Endodermal cell (in vitro differentiated cells): ENCODE results near the gene ACMSD. TPM values are rescaled to one million over a fixed set of nuclear protein-coding genes. Genes with fewer than 3 reads are reported as not detected.

Experiments
- DNase-seq: peaks from one replicate; pipeline ENCODE4 v3.0.0-alpha.2; 2017
- H3K27ac ChIP-seq: 2 replicates; pipeline ENCODE4 v1.5.1; 2013; ENCODE audit warnings: mild to moderate bottlenecking, low read depth, low read length, moderate library complexity
- H3K27me3 ChIP-seq: 2 replicates; pipeline ENCODE4 v1.6.1; 2013; ENCODE audit warnings: mild to moderate bottlenecking, low read length, moderate library complexity; ENCODE audit not compliant: insufficient read depth, control insufficient read depth, poor library complexity, severe bottlenecking
- H3K36me3 ChIP-seq: 2 replicates; pipeline ENCODE4 v1.7.0; 2013; ENCODE audit warnings: mild to moderate bottlenecking, low read length, moderate library complexity; ENCODE audit not compliant: control insufficient read depth, insufficient read depth
- H3K4me1 ChIP-seq: one replicate; pipeline ENCODE4 v1.7.0; 2013; ENCODE audit warnings: low read length; ENCODE audit not compliant: control insufficient read depth, insufficient read depth
- H3K4me3 ChIP-seq: 2 replicates; pipeline ENCODE4 v1.5.1; 2013; ENCODE audit warnings: mild to moderate bottlenecking, low read length, moderate library complexity
- H3K9ac ChIP-seq: 2 replicates; pipeline ENCODE4 v1.6.1; 2013; ENCODE audit warnings: mild to moderate bottlenecking, low read length, moderate library complexity; ENCODE audit not compliant: poor library complexity, severe bottlenecking; ENCODE audit errors: extremely low read depth
- H3K9me3 ChIP-seq: 2 replicates; pipeline ENCODE4 v1.6.1; 2013; ENCODE audit warnings: mild to moderate bottlenecking, low read length, moderate library complexity; ENCODE audit not compliant: control insufficient read depth
- H3K27ac Mint-ChIP-seq: 2 replicates; pipeline ENCODE4 v1.8.0; 2020; ENCODE audit warnings: mixed read lengths
- H3K27me3 Mint-ChIP-seq: 2 replicates; pipeline ENCODE4 v1.8.0; 2021; ENCODE audit warnings: mild to moderate bottlenecking, mixed read lengths; ENCODE audit not compliant: insufficient read depth
- H3K36me3 Mint-ChIP-seq: 2 replicates; pipeline ENCODE4 v1.8.0; 2020; ENCODE audit warnings: low read depth, mixed read lengths
- H3K4me1 Mint-ChIP-seq: 2 replicates; pipeline ENCODE4 v1.8.0; 2020; ENCODE audit warnings: mixed read lengths
- H3K4me3 Mint-ChIP-seq: 2 replicates; pipeline ENCODE4 v1.8.0; 2020; ENCODE audit warnings: mild to moderate bottlenecking, moderate library complexity, mixed read lengths
- H3K9me3 Mint-ChIP-seq: 2 replicates; pipeline ENCODE4 v1.8.0; 2020; ENCODE audit warnings: mild to moderate bottlenecking, mixed read lengths
- CTCF ChIP-seq: fragments of 200-600 bp; sonication (generic); conservative IDR thresholded peaks from 2 replicates; pipeline ENCODE4 v1.5.0; 2021; ENCODE audit warnings: antibody characterized with exemption, mild to moderate bottlenecking
- WGBS, 2 experiments: methylation state at CpG; one replicate each; pipeline versions ENCODE4 v1.1.5 to v1.1.7; 2013; ENCODE audit warnings: missing lambda C conversion rate in 2 of 2, mixed read lengths in 1 of 2; ENCODE audit not compliant: insufficient coverage in 1 of 2, insufficient read length in 1 of 2; 5-methylcytosine and 5-hydroxymethylcytosine counted together
- total RNA-seq, 2 donors: library from RNA; stranded (reverse); fragmentation: NEBNext Ultra II Directional in 1 of 2; extraction: Animal tissue kit (Norgen Biotek cat#: 25700) in 1 of 2; gene quantifications; 2 replicates in 1 of 2; 3 replicates in 1 of 2; pipeline ENCODE4 v1.2.1, GENCODE V29; 2021

ACMSD gene
- total RNA-seq, 2 donors from 2014 or later: not detected

- Mint-ChIP-seq H3K9me3 (peaks cover 5% of the 10 kb centered on the region), H3K36me3 (peaks cover 2% of the 10 kb centered on the region), H3K4me1 (peaks cover 2% of the 10 kb centered on the region), H3K27me3 (peaks cover 1% of the 10 kb centered on the region), H3K4me3 (no peak overlapping the region), H3K27ac (no peak overlapping the region)
- no peak overlapping the region for H3K9ac ChIP-seq
- DNase-seq: no peak
- no peak overlapping the region for H3K4me3 ChIP-seq
- no peak for TF ChIP-seq CTCF
- H3K9me3 ChIP-seq: peaks cover 10% of the 10 kb centered on the region
- no peaks in the 10 kb centered on the region for H3K4me1 ChIP-seq
- WGBS, 2 experiments: no CpG with 5 or more reads among the region's 1 CpG
- H3K36me3 ChIP-seq: no peaks in the 10 kb centered on the region
- no peak overlapping the region for H3K27ac ChIP-seq
- no peaks in the 10 kb centered on the region for H3K27me3 ChIP-seq
These were observed 36.9 kb downstream of the ACMSD start for GRCh38 chr2:134875309-134875708.

- Histone ChIP-seq H3K4me1 (no peaks in the 10 kb centered on the region), H3K9me3 (peaks cover 10% of the 10 kb centered on the region), H3K9ac (no peak overlapping the region), H3K36me3 (no peaks in the 10 kb centered on the region), H3K27ac (no peak overlapping the region), H3K27me3 (no peaks in the 10 kb centered on the region), H3K4me3 (no peak overlapping the region)
- Mint-ChIP-seq H3K27me3 (peaks cover 1% of the 10 kb centered on the region), H3K27ac (no peak overlapping the region), H3K9me3 (peaks cover 5% of the 10 kb centered on the region), H3K36me3 (peaks cover 2% of the 10 kb centered on the region), H3K4me3 (no peak overlapping the region), H3K4me1 (no peaks in the 10 kb centered on the region)
- DNase-seq: no peak
- TF ChIP-seq CTCF: no peak
These were observed 44.4 kb downstream of the ACMSD start for GRCh38 chr2:134882773-134883172.

GRCh38 chr2:134883552-134884293, 45.3 kb downstream of the ACMSD start:
- Mint-ChIP-seq H3K4me3 (no peak overlapping the region), H3K27me3 (no peaks in the 10 kb centered on the region), H3K4me1 (no peaks in the 10 kb centered on the region), H3K9me3 (peaks cover 3% of the 10 kb centered on the region), H3K27ac (no peak overlapping the region), H3K36me3 (no peaks in the 10 kb centered on the region)
- Histone ChIP-seq H3K36me3 (no peaks in the 10 kb centered on the region), H3K9me3 (peaks cover 2% of the 10 kb centered on the region), H3K27me3 (no peaks in the 10 kb centered on the region), H3K4me1 (no peaks in the 10 kb centered on the region), H3K27ac (no peak overlapping the region), H3K9ac (no peak overlapping the region), H3K4me3 (no peak overlapping the region)
- WGBS, 2 experiments: 83 to 94% methylated on average over 1 to 3 of the region's 3 CpGs
- TF ChIP-seq CTCF: no peak
- no peak for DNase-seq
